GM10266 (cell line): ENCODE data around the gene ANLN.
"Not testable (repeated sequence)": the region's sequence is repeated elsewhere in the genome, so short reads cannot be mapped to it uniquely, and the experiment has no call there.

Experiments used
- DNase-seq: peaks from one replicate; pipeline ENCODE4 v3.0.0; 2012; ENCODE audit errors: extremely low spot score
- TF ChIP-seq, protein P1 (sequence below): IDR thresholded peaks from 2 replicates; pipeline ENCODE4 v1.5.1; 2012; ENCODE audit warnings: mild to moderate bottlenecking, low read depth; ENCODE audit not compliant: control insufficient read depth, insufficient read depth; ENCODE audit errors: missing control alignments

Gene ANLN

DNA sequence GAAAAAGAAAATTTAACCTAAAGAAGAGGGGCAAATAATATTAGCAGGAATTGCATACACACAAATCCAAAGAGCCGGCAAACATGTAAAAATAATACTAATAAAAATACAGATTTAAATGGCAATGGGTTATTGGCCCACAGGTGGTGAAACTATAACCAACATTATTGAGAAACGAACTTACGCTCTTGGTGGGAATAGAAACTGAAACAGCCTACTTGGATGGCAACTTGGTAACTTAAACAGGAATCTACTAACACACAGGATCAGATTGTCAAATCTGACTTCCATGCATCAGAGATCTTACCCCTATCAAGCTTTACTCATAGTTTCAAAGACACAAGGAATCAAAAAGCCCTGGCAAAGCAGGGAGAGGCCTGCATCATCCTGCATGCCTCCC lies 66.5 kb downstream of the ANLN start:
- TF ChIP-seq, protein P1, sequence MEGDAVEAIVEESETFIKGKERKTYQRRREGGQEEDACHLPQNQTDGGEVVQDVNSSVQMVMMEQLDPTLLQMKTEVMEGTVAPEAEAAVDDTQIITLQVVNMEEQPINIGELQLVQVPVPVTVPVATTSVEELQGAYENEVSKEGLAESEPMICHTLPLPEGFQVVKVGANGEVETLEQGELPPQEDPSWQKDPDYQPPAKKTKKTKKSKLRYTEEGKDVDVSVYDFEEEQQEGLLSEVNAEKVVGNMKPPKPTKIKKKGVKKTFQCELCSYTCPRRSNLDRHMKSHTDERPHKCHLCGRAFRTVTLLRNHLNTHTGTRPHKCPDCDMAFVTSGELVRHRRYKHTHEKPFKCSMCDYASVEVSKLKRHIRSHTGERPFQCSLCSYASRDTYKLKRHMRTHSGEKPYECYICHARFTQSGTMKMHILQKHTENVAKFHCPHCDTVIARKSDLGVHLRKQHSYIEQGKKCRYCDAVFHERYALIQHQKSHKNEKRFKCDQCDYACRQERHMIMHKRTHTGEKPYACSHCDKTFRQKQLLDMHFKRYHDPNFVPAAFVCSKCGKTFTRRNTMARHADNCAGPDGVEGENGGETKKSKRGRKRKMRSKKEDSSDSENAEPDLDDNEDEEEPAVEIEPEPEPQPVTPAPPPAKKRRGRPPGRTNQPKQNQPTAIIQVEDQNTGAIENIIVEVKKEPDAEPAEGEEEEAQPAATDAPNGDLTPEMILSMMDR: no peak
- DNase-seq: no peak

- no peak for DNase-seq
- TF ChIP-seq, protein P1: no peak
Measured at GRCh38 chr7:36456548-36456947, 66.9 kb downstream of the ANLN start.

GRCh38 chr7:36459236-36459960 lies 69.7 kb downstream of the ANLN start:
- no peak for DNase-seq
- TF ChIP-seq, protein P1: no peak

- DNase-seq: no peak
- TF ChIP-seq, protein P1: no peak
Measured at GRCh38 chr7:36460811-36461429, 71.3 kb downstream of the ANLN start.

DNA sequence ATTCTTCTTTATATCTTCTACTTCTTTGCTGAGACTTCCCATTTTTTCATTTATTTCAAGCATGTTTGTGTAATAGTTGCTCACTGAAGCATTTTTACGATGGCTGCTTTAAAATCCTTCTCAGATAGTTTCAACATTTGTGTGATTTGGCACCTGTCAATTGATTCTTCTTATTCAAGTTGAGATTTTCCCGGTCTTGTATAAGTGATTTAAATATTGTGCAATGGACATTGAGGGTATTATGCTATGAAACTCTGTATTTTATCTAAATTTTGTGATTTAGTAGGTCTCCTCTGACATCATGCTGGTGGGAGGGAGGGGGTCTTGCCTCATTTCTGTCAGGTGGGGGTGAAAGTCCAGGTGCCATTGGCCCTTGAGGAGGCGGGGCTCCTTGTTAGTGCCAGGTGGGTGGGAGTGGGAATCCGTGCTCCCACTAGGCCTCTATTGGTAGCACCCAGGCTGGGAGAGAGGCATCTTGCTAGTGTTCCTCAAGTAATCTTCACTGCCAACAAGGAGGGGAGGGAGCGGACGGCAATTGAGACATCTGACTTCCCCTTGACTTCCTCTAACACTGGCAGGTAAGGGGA lies 73.0 kb downstream of the ANLN start:
- DNase-seq: no peak

DNA sequence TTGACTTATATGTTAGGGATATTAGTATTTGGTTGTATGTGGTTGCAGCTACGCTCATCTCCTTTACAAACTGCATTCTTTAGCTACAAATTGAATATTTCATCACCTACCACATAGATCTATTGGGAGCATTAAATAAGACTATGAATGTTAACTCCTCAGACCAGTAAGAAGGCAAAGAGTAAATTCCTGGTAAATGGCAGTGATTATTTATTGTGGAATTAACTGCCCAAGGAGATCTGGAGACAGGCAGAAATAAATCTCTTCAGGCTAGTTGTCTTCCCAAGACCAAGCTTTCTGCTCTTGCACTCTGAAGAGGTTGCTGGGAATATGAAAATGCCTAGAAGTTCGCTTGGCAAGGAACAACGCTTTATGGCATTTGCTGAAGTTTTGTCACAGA lies 74.6 kb downstream of the ANLN start:
- DNase-seq: no peak
- TF ChIP-seq, protein P1: no peak

More for the DNA sequence above, 73.0 kb downstream of the ANLN start:
- TF ChIP-seq, protein P1: no peak

- not testable (repeated sequence) for DNase-seq
Measured at GRCh38 chr7:36466001-36466400, 76.3 kb downstream of the ANLN start.
